ENCODE measurements around the gene ALPK3.

ALPK3 gene

GRCh38 chr15:84797801-84798200 is 19.4 kb upstream of the ALPK3 start:
- Histone ChIP-seq H3K27ac (ENCODE audit: low read depth, low read length, severe bottlenecking) (no peak overlapping the region), H3K36me3 (ENCODE audit: control insufficient read depth, insufficient read depth, low read length) (peaks cover 82% of the 10 kb centered on the region), H3K9me3 (ENCODE audit: control insufficient read depth, low read length) (no peaks in the 10 kb centered on the region), H3K4me1 (ENCODE audit: control insufficient read depth, insufficient read depth, low read length, poor library complexity, severe bottlenecking) (no peaks in the 10 kb centered on the region), H3K4me3 (ENCODE audit: extremely low read depth, insufficient read depth, low read length, poor library complexity, severe bottlenecking) (no peak overlapping the region)
- 89 to 94% methylated on average over 3 of the region's 3 CpGs for WGBS, 2 experiments (ENCODE audit: insufficient coverage in 2 of 2)

- H3K27ac ChIP-seq (ENCODE audit: low read depth, low read length, severe bottlenecking), result no peak overlapping the region
- H3K4me3 ChIP-seq (ENCODE audit: extremely low read depth, insufficient read depth, low read length, poor library complexity, severe bottlenecking), result no peak overlapping the region
- H3K9me3 ChIP-seq (ENCODE audit: control insufficient read depth, low read length), result no peaks in the 10 kb centered on the region
- WGBS, 2 experiments (ENCODE audit: insufficient coverage in 2 of 2), result 97 to 99% methylated on average over 21 of the region's 21 CpGs
- H3K4me1 ChIP-seq (ENCODE audit: control insufficient read depth, insufficient read depth, low read length, poor library complexity, severe bottlenecking), result no peaks in the 10 kb centered on the region
- H3K36me3 ChIP-seq (ENCODE audit: control insufficient read depth, insufficient read depth, low read length), result peaks cover 80% of the 10 kb centered on the region
These were observed 18.7 kb upstream of the ALPK3 start for GRCh38 chr15:84798436-84798946.

- Histone ChIP-seq H3K4me3 (ENCODE audit: extremely low read depth, insufficient read depth, low read length, poor library complexity, severe bottlenecking) (no peak overlapping the region), H3K27ac (ENCODE audit: low read depth, low read length, severe bottlenecking) (no peak overlapping the region), H3K4me1 (ENCODE audit: control insufficient read depth, insufficient read depth, low read length, poor library complexity, severe bottlenecking) (no peaks in the 10 kb centered on the region), H3K9me3 (ENCODE audit: control insufficient read depth, low read length) (no peaks in the 10 kb centered on the region), H3K36me3 (ENCODE audit: control insufficient read depth, insufficient read depth, low read length) (peaks cover 81% of the 10 kb centered on the region)
- WGBS, 2 experiments (ENCODE audit: insufficient coverage in 2 of 2), result 95 to 97% methylated on average over 7 to 9 of the region's 10 CpGs
These were observed 17.5 kb upstream of the ALPK3 start for GRCh38 chr15:84799511-84800187.

GRCh38 chr15:84800365-84800806 is 16.8 kb upstream of the ALPK3 start:
- no peaks in the 10 kb centered on the region for H3K4me1 ChIP-seq (ENCODE audit: control insufficient read depth, insufficient read depth, low read length, poor library complexity, severe bottlenecking)
- H3K36me3 ChIP-seq (ENCODE audit: control insufficient read depth, insufficient read depth, low read length), result peaks cover 85% of the 10 kb centered on the region
- WGBS, 2 experiments (ENCODE audit: insufficient coverage in 2 of 2), result 100% methylated on average over 2 to 3 of the region's 3 CpGs

GRCh38 chr15:84804005-84804900 is 12.9 kb upstream of the ALPK3 start:
- no peak overlapping the region for H3K4me3 ChIP-seq (ENCODE audit: extremely low read depth, insufficient read depth, low read length, poor library complexity, severe bottlenecking)
- no peak overlapping the region for H3K27ac ChIP-seq (ENCODE audit: low read depth, low read length, severe bottlenecking)
- 100% methylated on average over 2 to 4 of the region's 4 CpGs for WGBS, 2 experiments (ENCODE audit: insufficient coverage in 2 of 2)
- H3K9me3 ChIP-seq (ENCODE audit: control insufficient read depth, low read length), result no peaks in the 10 kb centered on the region
- H3K36me3 ChIP-seq (ENCODE audit: control insufficient read depth, insufficient read depth, low read length), result peaks cover 73% of the 10 kb centered on the region
- H3K4me1 ChIP-seq (ENCODE audit: control insufficient read depth, insufficient read depth, low read length, poor library complexity, severe bottlenecking), result no peaks in the 10 kb centered on the region

More at GRCh38 chr15:84800365-84800806, 16.8 kb upstream of the ALPK3 start:
- Histone ChIP-seq H3K27ac (ENCODE audit: low read depth, low read length, severe bottlenecking) (no peak overlapping the region), H3K9me3 (ENCODE audit: control insufficient read depth, low read length) (no peaks in the 10 kb centered on the region), H3K4me3 (ENCODE audit: extremely low read depth, insufficient read depth, low read length, poor library complexity, severe bottlenecking) (no peak overlapping the region)

GRCh38 chr15:84805221-84805620 is 11.9 kb upstream of the ALPK3 start:
- 100% methylated on average over 1 of the region's 1 CpG; no CpG with 5 or more reads in 1 of the 2 experiments for WGBS, 2 experiments (ENCODE audit: insufficient coverage in 2 of 2)
- no peak overlapping the region for H3K4me3 ChIP-seq (ENCODE audit: extremely low read depth, insufficient read depth, low read length, poor library complexity, severe bottlenecking)
- no peak overlapping the region for H3K27ac ChIP-seq (ENCODE audit: low read depth, low read length, severe bottlenecking)
- peaks cover 63% of the 10 kb centered on the region for H3K36me3 ChIP-seq (ENCODE audit: control insufficient read depth, insufficient read depth, low read length)
- H3K9me3 ChIP-seq (ENCODE audit: control insufficient read depth, low read length), result no peaks in the 10 kb centered on the region
- H3K4me1 ChIP-seq (ENCODE audit: control insufficient read depth, insufficient read depth, low read length, poor library complexity, severe bottlenecking), result no peaks in the 10 kb centered on the region

- H3K4me1 ChIP-seq (ENCODE audit: control insufficient read depth, insufficient read depth, low read length, poor library complexity, severe bottlenecking), result no peaks in the 10 kb centered on the region
- H3K4me3 ChIP-seq (ENCODE audit: extremely low read depth, insufficient read depth, low read length, poor library complexity, severe bottlenecking), result no peak overlapping the region
- H3K27ac ChIP-seq (ENCODE audit: low read depth, low read length, severe bottlenecking), result no peak overlapping the region
- H3K9me3 ChIP-seq (ENCODE audit: control insufficient read depth, low read length), result no peaks in the 10 kb centered on the region
- peaks cover 45% of the 10 kb centered on the region for H3K36me3 ChIP-seq (ENCODE audit: control insufficient read depth, insufficient read depth, low read length)
- WGBS, 2 experiments (ENCODE audit: insufficient coverage in 2 of 2), result 100% methylated on average over 1 of the region's 3 CpGs; no CpG with 5 or more reads in 1 of the 2 experiments
These were observed 9.9 kb upstream of the ALPK3 start for GRCh38 chr15:84807228-84807627.

GRCh38 chr15:84810073-84810840 is 6.9 kb upstream of the ALPK3 start:
- WGBS, 2 experiments (ENCODE audit: insufficient coverage in 2 of 2), result 92 to 96% methylated on average over 7 of the region's 7 CpGs
- Histone ChIP-seq H3K4me1 (ENCODE audit: control insufficient read depth, insufficient read depth, low read length, poor library complexity, severe bottlenecking) (no peaks in the 10 kb centered on the region), H3K27ac (ENCODE audit: low read depth, low read length, severe bottlenecking) (no peak overlapping the region), H3K4me3 (ENCODE audit: extremely low read depth, insufficient read depth, low read length, poor library complexity, severe bottlenecking) (no peak overlapping the region), H3K36me3 (ENCODE audit: control insufficient read depth, insufficient read depth, low read length) (peaks cover 20% of the 10 kb centered on the region), H3K9me3 (ENCODE audit: control insufficient read depth, low read length) (no peaks in the 10 kb centered on the region)

GRCh38 chr15:84811151-84811550 is 6.0 kb upstream of the ALPK3 start:
- WGBS, 2 experiments (ENCODE audit: insufficient coverage in 2 of 2), result 96 to 97% methylated on average over 4 of the region's 4 CpGs
- H3K27ac ChIP-seq (ENCODE audit: low read depth, low read length, severe bottlenecking), result no peak overlapping the region
- H3K4me3 ChIP-seq (ENCODE audit: extremely low read depth, insufficient read depth, low read length, poor library complexity, severe bottlenecking), result no peak overlapping the region
- H3K4me1 ChIP-seq (ENCODE audit: control insufficient read depth, insufficient read depth, low read length, poor library complexity, severe bottlenecking), result no peaks in the 10 kb centered on the region
- H3K9me3 ChIP-seq (ENCODE audit: control insufficient read depth, low read length), result no peaks in the 10 kb centered on the region
- H3K36me3 ChIP-seq (ENCODE audit: control insufficient read depth, insufficient read depth, low read length), result peaks cover 15% of the 10 kb centered on the region

GRCh38 chr15:84811828-84812227 is 5.3 kb upstream of the ALPK3 start:
- peaks cover 15% of the 10 kb centered on the region for H3K36me3 ChIP-seq (ENCODE audit: control insufficient read depth, insufficient read depth, low read length)
- peaks cover 3% of the 10 kb centered on the region for H3K4me1 ChIP-seq (ENCODE audit: control insufficient read depth, insufficient read depth, low read length, poor library complexity, severe bottlenecking)
- H3K9me3 ChIP-seq (ENCODE audit: control insufficient read depth, low read length), result no peaks in the 10 kb centered on the region
- H3K27ac ChIP-seq (ENCODE audit: low read depth, low read length, severe bottlenecking), result no peak overlapping the region
- no peak overlapping the region for H3K4me3 ChIP-seq (ENCODE audit: extremely low read depth, insufficient read depth, low read length, poor library complexity, severe bottlenecking)

Data from mesodermal cell (in vitro differentiated cells).